DMS 273 treated with DMSO at 0.1 percent for 48 hours (cell line): ENCODE measurements around the gene JPH2.

ENCODE experiments used
- DNase-seq: peaks from one replicate; lab custom pipeline; 2025; lab: John Stamatoyannopoulos, UW

The JPH2 gene

DNA sequence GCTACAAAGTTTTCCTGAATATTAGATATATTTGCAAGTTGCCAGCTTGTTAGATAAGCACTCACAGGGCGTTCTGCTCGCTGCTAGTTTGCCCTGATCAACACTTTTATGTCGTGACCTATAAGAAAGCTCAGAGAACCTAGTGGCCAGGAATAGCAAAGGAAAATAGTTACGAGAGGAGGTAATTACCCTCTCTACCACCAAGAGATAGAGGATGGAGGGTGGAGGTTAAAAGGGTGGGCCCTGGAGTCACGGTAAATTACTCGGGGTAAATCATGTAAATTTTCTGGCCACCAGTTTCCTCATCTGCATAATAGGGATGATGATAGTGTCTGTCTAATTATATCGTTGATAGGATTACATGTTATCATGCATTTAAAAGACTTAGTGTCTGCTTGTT lies 87.2 kb downstream of the JPH2 start:
- no peak for DNase-seq

DNA sequence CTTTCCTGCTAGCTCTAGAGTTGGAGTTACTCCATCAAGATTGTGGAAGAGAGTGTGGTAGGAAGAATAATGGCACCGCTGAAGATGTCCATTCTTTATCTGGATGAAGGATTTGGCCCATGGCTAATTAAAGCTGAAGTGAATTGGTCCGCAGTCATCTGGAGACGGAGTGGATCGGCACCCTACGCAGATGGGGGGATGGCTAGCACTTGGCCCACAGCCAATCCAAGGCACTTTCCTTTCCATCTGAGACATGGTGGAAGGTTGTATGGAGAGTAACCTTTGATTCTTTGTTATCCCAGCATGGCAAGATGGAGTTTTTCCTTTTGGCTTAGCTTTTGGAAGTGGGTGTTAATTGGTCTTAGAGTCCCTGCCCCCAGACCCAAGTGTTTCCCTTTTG lies 88.3 kb downstream of the JPH2 start:
- DNase-seq, result no peak

DNA sequence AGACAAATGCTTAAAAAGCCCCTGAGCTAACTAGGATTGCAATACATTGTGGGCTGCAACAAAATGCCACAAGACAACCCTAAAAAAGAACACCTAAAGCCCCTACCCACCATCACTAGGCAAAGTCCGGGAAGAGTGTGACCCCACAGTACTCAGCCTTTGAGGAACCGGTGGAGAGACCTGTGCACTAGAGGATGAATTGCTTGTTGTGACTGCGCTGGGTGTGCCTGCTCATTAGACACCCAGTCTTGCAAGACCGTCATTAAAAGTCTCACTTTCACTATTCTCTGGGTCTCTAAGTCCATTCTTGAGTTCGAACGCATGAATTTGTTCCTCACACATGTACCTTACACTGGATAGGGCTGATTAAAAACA lies 88.7 kb downstream of the JPH2 start:
- DNase-seq, result no peak

DNA sequence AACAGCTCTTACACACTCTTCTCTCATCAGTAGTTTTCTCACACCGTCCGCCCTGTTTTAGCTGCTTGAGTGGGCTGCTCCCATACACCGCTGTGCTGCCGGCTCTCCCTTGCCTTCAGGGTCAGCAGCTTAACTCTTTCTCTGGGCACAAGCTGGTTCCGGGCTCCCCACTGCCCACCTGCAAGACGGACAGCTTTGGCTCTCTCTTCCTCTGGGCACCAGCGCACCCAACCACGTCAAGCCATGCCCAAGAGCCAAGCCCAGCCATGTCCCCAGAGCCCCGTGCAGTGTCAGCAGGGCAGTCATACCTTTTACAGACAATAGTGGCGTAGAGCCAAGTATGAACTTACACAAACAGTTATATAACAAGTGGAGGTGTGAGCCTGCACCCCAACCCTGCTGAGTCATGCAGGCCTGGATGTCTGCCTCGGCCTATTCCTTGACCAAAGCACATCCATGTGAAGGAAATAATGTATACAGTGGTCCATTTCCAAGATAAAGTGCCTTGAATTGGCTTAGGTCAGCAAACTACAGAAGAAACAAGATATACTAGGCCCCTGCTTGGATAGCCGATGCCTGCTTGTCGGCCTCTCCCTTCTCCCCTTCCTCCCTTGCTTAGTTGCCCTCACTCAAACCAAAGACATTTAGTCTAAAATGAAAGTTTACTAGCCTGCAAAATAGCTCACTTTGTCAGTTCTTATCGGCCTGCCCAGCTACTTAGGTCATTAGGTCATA lies 89.3 kb downstream of the JPH2 start:
- no peak for DNase-seq

DNA sequence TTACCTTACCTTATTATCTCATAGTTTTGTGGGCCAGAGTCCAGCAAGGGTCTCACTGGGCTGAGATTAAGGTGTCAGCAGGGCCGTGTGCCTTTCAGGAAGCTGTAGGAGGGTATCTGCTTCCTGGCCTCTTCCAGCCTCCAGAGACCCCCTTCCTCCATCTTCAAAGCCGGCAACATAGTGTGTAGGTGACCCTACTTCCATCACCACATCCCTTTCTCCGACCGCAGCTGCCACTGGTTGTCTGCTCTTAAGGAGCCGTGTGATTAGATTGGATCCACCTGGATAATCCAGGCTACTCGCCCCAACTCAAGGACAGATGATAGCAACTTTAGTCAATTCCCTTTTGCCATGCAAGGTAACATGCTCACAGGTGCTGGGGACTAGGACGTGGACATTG lies 91.2 kb downstream of the JPH2 start:
- no peak for DNase-seq

DNA sequence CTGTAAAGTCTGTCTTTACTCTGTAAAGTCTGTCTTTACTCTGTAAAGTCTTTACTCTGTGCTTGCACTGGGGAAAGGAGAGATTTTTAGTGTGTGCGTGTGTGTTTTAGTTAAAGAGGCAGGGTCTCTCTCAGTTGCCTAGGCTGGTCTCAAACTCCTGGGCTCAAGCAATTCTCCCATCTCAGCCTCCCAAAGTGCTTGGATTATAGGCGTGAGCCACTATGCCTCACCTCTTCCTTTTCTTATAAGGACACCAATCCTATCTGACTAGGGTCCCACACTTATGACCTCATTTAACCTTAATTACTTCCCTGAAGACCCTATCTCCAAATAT lies 93.8 kb downstream of the JPH2 start:
- DNase-seq, result no peak

DNA sequence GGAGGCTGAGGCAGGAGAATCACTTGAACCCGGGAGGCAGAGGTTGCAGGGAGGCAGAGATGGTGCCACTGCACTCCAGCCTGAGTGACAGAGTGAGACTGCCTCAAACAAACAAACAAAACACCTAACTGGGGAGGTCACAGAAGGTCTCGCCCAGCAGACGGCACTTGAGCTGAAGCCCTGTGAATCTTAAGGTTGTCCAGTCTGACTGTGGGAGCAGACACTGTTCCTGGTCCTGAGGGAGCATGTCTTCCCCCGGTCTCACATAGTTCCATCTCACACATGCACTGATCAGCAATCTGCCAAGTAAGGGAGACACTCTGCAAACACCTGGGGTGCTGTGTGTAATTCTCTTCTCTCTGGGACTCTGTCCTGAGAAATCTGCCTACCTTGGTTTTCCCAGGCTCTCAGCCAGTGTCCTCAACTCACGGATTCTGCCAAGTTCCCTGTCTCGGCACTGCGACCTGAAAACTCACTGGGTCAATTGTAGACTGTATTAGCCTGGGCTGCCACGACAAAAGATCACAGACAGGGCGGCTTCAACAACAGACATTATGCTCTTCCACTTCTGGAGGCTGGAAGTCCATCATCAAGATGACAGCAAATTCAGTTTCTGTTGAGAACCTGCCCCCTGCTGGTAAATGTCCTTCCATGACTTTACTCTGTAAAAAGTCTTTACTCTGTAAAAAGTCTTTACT lies 94.3 kb downstream of the JPH2 start:
- DNase-seq, result peak; percentile 40

DNA sequence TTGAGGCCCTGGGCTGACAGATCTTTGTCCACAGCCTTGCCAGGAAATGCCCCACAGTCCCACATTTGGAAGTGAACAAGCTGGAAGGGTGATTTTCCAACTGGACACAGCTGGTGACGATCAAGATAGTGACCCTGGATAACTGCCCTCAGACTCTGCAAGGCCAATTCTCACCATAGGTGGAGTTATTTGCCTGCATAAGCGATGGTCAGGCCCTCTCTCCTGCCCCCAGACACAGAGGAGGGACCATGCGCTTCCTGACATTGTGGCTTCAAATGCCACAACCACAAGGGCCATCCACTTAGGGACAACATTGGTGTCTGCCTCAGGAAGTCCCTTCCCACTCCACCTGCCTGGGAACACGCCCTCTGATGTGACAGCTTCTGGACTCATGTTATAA lies 96.0 kb downstream of the JPH2 start:
- no peak for DNase-seq

DNA sequence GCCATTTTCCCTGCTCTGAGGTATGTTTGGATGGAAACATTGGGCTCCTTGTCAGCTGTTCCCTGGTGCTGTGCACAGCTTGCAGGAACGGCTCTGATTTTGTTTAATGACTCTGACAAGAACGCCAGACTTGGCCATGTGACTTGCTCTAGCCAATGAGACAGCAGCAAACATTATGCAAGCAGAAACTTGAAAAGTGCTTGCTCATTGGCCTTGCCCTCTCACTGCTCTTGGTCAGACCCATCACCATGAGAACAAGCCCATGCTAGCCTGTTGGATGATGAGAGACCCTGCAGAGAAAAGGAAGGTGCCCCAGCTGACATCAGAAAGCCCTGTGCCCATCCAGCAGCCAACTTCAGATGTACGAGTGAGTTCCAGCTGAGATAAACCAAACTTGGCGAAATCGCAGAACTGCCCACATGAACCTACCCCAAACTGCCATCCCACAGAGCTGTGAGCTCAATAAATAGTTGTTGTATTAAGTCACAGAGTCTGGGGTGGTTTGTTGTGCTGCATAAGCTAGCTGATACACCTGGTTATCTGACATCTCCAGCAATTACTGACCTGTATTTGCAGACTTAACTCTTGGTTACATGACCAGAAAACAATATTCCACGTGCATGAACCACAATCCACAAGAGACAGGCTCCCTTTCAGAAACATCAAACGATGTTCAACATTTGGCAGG lies 96.9 kb downstream of the JPH2 start:
- peak; percentile 36 for DNase-seq

DNA sequence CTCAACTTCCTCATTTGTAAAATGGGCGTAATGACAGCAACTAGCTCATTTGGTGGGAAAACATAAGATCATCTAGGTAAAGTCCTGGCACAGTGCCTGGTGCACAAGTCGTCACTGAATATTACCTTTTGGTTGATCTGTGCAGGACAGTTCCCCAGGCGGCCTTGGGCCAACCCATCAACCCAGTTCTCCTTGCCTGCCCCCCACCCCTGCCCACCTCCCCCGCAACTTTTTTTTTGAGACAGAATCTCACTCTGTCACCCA lies 99.2 kb downstream of the JPH2 start:
- DNase-seq, result no peak

DNA sequence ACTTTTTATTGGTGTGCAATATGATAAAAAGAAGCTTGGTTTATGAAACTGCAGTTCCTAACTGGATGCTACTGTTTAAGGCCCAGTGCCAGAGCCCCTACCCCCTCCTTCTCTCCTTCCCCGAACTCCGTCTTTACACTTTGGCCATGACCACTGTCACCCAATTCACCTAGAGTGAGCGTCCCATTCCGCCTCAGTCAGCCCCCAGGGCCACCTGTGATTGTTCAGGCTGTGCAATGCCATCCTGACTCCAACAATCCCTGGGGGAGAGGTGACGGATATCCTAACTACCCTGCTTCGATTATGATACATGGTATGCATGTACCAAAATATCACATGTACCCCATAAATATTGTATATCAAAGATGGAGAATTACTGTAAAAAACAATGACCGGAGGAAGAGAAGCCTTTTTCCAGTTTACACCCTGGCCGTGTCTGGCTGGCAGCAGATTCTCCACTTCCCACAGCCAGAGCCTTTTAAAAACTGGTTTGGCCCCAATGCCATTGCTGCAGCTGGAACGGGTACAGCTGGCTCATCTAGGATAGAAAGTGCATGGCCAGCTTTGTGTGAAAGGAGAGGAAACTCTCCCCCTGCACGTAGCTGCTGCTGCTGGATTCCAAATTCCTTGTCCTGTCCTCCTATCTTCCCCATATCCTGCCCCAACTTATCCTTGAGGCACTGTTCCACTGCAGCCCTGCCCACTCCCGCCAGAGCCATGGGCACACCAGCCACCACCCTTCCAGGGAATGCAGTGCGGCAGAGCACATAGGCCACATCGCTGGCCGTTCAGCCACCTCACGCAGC lies 99.7 kb downstream of the JPH2 start:
- no peak for DNase-seq

DNA sequence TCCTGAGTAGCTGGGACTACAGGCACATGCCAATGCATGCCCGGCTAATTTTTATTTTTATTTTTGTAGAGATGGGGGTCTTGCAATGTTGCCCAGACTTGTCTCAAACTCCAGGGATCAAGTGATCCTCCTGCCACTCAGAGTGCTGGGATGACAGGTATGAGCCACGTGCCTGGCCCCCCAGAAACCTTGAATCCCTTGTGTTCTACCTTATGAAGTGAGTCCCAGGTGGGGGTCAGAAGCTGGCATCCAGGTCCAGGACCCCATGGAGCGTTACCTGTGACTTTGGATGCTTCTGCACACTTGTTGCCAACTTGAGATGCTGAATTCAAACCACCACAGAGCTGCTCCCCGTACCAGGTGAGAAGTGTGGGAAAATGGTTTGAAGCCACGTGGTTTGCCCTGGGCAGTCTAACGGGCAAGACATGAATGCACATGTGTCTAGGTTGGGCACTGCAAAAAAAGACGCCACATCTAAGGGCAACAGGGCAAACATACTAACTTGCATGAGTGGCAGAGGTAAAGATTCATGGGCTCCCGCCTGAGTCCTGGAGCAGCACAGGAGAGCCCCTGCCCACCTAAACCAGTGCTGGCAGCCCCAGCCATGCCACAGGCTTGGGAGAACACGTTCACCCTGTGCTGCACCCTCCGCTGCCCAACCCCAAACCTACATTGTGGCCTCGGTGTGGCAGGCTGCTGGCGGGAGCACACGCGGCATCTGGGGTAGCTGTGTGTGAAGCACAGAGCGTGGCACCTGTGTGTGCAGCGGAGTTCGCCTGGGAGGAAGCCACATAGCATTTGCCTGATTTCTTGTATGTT lies 101.2 kb downstream of the JPH2 start:
- no peak for DNase-seq

DNA sequence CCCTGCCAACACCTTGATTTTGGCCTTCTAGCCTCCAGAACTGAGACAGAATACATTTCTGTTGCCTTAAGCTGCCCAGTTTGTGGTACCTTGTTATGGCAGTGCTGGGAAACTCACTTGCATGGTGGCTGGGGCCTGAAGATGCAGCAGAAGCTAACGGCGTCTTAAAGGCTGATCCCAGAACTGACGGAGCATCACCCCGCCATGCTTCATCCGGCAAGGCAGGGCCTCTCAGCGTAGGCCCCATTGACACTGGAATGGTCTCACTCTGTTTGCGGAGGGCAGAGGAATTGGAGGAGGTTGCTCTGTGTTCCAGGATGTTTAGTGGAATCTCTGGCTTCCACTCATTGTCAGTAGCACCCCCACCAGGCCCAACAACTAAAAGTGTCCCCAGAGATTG lies 102.1 kb downstream of the JPH2 start:
- no peak for DNase-seq

DNA sequence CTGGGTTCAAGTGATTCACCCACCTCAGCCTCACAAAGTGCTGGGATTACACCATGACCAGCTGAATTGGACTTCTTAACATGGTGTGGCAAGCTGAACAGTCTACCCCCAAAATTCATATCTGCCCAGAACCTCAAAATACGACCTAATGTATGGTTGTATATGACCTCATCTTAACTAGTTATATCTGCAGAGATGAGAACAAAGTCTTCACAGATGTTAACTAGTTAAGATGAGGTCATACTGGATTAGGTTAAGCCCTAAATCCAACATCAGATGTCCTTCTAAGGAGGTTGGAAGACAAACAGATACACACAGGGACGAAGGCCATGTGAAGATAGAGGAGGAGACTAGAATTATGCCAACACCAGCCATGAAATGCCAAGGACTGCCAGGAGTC lies 102.5 kb downstream of the JPH2 start:
- DNase-seq, result no peak

DNA sequence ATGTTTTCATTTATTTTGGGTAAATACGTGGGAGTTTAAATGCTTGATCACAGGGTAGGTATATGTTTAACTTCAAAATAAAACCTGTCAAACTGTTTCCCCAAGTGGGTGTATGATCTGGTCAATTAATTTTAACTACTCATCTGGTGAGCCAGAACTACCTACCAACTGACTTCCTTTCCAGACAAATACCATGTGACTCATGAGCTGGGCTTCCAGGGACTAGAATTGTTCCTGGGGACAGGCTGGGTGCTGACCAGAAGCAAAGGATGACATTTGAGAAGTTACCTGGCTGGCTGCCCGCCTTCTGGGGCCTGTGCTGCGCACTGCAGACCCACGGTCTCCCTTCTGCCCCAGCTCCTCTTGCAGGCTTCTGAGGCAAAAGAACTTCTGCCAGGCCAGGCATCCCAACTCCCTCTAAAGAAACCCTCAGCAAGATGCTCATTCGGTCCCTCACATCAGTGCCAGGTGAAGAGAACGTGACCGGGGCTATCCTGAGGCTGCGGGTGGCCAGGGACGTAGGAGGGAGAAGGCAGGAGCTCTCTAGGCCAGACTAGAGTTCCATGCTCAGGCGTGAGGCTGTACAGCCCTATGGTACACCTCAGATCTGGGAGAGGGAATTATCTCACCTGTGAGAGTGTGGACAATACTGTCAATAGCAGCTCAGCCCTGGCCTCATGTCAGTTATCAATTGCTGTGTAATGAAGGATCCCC lies 103.6 kb downstream of the JPH2 start:
- peak; percentile 13 for DNase-seq

DNA sequence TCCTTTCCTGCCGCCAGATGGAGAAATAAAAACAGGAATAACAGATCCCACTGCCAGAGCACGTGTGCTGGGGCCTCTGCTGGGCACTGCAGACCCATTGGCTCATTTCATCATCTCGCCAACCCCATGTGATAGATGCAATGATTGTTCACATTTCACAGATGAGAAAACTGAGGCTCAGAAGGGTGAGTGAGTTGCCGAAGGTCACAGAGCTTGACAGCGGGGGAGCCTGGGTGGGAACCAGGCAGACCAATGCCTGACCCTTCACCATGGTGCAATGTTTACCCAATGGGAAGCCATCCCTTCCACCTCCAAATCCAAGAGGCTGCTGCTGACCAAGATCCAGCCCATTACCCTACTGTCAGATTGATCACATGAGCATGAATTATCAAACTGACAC lies 105.1 kb downstream of the JPH2 start:
- no peak for DNase-seq

DNA sequence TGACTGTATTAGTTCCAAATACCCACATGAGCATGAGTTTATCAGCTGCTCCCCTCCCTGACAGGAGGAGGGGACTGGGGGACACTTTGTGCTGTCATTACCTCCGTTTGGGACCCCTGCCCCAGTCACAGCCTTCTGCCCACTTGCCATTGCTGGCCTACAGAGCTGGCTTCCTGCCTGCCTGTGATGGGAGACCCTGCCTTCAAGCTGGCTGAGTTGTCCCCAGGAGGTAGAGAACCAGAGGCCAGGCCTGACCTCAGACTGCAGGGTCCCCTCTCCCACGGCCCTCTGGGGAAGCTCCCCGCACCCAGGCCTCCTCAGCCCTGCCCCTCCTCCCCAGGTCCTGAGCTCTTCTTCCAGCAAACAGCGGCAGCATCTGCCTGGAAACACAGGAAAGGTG lies 105.5 kb downstream of the JPH2 start:
- DNase-seq, result no peak

DNA sequence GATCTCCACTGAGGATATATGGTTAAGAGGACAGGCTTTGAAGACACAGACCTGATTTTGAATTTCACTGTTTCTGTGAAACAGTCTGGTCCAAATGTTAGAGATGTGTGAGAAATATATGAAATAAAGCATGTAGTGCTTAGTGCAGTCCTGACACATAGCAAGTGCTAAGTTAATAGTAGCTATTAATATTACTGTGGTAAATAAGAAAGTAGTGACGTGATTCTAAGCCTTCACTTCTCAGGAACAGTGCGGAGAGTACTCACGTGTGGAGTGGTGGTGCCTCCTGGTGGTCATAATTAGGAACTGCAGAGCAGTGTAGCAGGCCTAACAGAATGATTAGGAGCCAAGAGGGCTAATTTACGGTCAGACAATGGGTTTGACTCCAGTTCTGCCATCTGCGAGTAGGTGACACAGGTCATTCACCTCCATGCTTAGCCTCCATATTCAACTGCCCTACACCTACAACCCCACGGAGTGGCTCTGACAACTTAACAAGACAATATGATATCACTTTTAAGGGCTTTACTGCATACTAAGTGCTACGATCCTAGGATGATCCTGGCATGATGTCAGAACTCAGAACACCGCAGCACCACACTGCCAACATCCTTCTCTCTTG lies 106.2 kb downstream of the JPH2 start:
- peak; percentile 24 for DNase-seq

DNA sequence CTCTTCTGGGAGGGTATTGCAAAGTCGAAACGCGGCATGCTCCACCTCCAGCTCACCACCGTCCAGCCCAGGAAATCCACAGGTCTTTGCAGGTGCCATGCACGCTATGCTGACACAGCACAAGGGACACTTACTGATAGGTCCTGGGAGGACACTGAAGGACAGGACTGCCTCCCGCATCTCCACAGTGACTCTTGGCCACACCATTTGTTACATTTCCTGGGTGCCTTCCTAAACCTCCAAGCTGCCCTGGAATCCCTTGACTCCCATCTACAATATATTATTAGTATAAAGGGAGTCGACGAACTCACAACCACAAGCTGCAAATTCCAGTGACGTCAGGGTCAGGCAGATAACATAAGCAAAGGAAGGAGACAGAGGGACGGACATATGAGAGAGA lies 106.9 kb downstream of the JPH2 start:
- no peak for DNase-seq

DNA sequence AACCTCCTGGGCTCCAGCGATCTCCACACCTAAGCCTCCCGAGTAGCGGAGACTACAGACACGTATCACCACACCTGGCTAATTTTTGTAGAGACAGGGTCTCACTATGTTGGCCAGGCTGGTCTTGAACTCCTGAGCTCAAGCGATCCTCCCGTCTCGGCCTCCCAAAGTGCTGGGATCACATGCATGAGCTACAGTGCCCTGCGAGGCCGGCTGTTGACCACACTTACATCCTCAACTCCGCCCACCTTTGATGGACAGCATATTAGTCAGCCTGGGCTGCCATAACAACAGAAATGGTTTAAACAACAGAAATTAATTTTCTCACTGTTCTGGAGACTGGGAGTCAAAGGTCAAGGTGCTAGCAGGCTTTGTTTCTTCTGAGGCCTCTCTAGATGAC lies 107.7 kb downstream of the JPH2 start:
- DNase-seq, result no peak

DNA sequence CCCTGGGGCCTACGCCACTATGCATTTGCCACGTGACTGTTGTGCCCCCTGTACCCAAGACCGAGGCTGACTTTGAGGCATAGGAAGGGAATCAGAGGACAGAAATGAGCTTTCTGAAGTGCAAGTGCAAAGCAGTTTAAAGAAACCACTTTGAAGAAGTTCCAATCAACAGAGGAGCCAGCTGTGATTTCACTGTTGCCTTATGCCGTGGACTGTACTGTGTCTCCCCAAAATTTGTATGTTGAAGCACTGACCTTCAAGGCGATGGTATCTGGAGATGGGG lies 111.1 kb downstream of the JPH2 start:
- no peak for DNase-seq
